ENCODE data around the gene RUNX2. TPM values are rescaled to one million over a fixed set of nuclear protein-coding genes. Genes with fewer than 3 reads are reported as not detected.

The RUNX2 gene
- polyA plus RNA-seq, 1 donor (not counting 4 experiments of a cell fraction or from before 2014, with no cell fraction given), result 1.4 TPM

DNA sequence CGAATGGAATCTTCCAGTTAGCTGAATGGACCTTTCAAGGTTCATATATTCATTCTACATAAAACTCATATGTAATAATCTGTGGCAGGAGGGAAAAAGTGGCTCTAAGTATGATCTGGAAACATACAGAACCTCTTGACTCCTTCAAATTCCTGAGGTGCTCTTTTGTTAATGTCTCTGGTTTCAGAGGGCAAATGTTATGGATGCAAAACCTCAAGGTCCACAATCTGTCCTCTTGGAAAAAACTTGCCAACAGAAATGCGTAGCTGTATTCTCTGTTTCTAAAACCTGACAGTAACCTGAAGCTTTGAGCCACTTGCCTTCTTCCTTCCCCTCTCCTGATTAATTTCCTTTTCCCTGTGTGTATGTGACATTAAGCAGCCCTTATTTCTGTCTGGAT lies 130.5 kb downstream of the RUNX2 start:
- Histone ChIP-seq H3K9me1 (ENCODE audit: control insufficient read depth, extremely low read depth, insufficient read depth, low read length) (no peaks in the 10 kb centered on the region), H3K9me3 (ENCODE audit: control insufficient read depth, low read depth, low read length) (no peaks in the 10 kb centered on the region), H3K4me3 (ENCODE audit: control insufficient read depth in 2 of 3, extremely low read depth in 1 of 3, insufficient read depth in 2 of 3, low read depth in 1 of 3, low read length in 3 of 3) (no peak overlapping the region), H3K36me3 (ENCODE audit: control insufficient read depth in 2 of 2, extremely low read depth in 1 of 2, insufficient read depth in 2 of 2, low read length in 2 of 2) (no peaks in the 10 kb centered on the region), H3K9ac (ENCODE audit: control insufficient read depth, extremely low read depth, insufficient read depth, low read length) (no peak overlapping the region), H3K79me2 (ENCODE audit: control insufficient read depth, insufficient read depth, low read length) (no peaks in the 10 kb centered on the region), H4K20me1 (ENCODE audit: control insufficient read depth, extremely low read depth, insufficient read depth, low read length) (no peaks in the 10 kb centered on the region), H3K27me3 (ENCODE audit: control insufficient read depth, extremely low read depth, insufficient read depth, low read length) (no peaks in the 10 kb centered on the region), H3K27ac (ENCODE audit: control insufficient read depth, insufficient read depth, low read length) (no peak overlapping the region), H2AFZ (ENCODE audit: control insufficient read depth, low read length) (no peak overlapping the region), H3K4me1 (ENCODE audit: control insufficient read depth, extremely low read depth, insufficient read depth, low read length) (peaks cover 15% of the 10 kb centered on the region), H3K4me2 (ENCODE audit: control insufficient read depth, extremely low read depth, insufficient read depth, low read depth, low read length) (no peak overlapping the region)
- dilution Hi-C loops (cut with MboI; ENCODE audit: extremely low pct_ligation_motif_present, low sequenced_read_pairs), result no loop called here
- FAIRE-seq (no peak), DNase-seq (ENCODE audit: low read depth, low spot score) (no peak)
- TF ChIP-seq, protein P1, sequence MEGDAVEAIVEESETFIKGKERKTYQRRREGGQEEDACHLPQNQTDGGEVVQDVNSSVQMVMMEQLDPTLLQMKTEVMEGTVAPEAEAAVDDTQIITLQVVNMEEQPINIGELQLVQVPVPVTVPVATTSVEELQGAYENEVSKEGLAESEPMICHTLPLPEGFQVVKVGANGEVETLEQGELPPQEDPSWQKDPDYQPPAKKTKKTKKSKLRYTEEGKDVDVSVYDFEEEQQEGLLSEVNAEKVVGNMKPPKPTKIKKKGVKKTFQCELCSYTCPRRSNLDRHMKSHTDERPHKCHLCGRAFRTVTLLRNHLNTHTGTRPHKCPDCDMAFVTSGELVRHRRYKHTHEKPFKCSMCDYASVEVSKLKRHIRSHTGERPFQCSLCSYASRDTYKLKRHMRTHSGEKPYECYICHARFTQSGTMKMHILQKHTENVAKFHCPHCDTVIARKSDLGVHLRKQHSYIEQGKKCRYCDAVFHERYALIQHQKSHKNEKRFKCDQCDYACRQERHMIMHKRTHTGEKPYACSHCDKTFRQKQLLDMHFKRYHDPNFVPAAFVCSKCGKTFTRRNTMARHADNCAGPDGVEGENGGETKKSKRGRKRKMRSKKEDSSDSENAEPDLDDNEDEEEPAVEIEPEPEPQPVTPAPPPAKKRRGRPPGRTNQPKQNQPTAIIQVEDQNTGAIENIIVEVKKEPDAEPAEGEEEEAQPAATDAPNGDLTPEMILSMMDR (optimal IDR thresholded peaks at IDR 0.05 in 1 of 3, IDR thresholded peaks at IDR 0.05 in 1 of 3, conservative IDR thresholded peaks at IDR 0.05 in 1 of 3; ENCODE audit: extremely low read depth in 1 of 3, insufficient read depth in 2 of 3, low read length in 3 of 3), result no peak
- TF ChIP-seq EZH2 (IDR thresholded peaks at IDR 0.05; ENCODE audit: low read length), result no peak

DNA sequence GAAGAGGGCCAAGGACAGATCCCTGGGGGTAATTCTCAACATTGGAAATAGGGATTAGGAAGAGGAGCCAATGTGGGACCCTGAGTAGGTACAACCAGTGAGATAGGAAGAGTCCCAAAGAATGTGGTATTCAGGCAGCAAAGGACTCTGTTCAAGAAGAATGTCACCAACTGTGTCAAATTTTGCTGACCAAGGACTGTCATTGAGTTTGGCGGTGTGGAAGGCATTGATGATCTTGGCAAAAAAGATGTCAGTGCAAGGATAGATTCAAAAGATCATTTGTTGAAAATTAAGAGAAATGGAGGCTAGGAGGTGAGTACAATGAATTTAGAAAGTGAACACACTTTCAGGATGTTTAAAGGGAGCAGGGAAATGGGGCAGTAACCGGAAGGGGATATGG lies 132.0 kb downstream of the RUNX2 start:
- no peak overlapping the region for H3K4me3 ChIP-seq (ENCODE audit: control insufficient read depth in 2 of 3, extremely low read depth in 1 of 3, insufficient read depth in 2 of 3, low read depth in 1 of 3, low read length in 3 of 3)
- no peaks in the 10 kb centered on the region for H4K20me1 ChIP-seq (ENCODE audit: control insufficient read depth, extremely low read depth, insufficient read depth, low read length)
- H3K79me2 ChIP-seq (ENCODE audit: control insufficient read depth, insufficient read depth, low read length), result no peaks in the 10 kb centered on the region
- DNase-seq (ENCODE audit: low read depth, low spot score) (no peak), FAIRE-seq (no peak)
- H2AFZ ChIP-seq (ENCODE audit: control insufficient read depth, low read length), result no peak overlapping the region
- no peaks in the 10 kb centered on the region for H3K36me3 ChIP-seq (ENCODE audit: control insufficient read depth in 2 of 2, extremely low read depth in 1 of 2, insufficient read depth in 2 of 2, low read length in 2 of 2)
- TF ChIP-seq, protein P1 (optimal IDR thresholded peaks at IDR 0.05 in 1 of 3, IDR thresholded peaks at IDR 0.05 in 1 of 3, conservative IDR thresholded peaks at IDR 0.05 in 1 of 3; ENCODE audit: extremely low read depth in 1 of 3, insufficient read depth in 2 of 3, low read length in 3 of 3), result no peak
- no peak for TF ChIP-seq EZH2 (IDR thresholded peaks at IDR 0.05; ENCODE audit: low read length)
- H3K9me3 ChIP-seq (ENCODE audit: control insufficient read depth, low read depth, low read length), result no peaks in the 10 kb centered on the region
- dilution Hi-C loops (cut with MboI; ENCODE audit: extremely low pct_ligation_motif_present, low sequenced_read_pairs), result no loop called here
- H3K27me3 ChIP-seq (ENCODE audit: control insufficient read depth, extremely low read depth, insufficient read depth, low read length), result no peaks in the 10 kb centered on the region
- peaks cover 8% of the 10 kb centered on the region for H3K4me1 ChIP-seq (ENCODE audit: control insufficient read depth, extremely low read depth, insufficient read depth, low read length)
- no peak overlapping the region for H3K4me2 ChIP-seq (ENCODE audit: control insufficient read depth, extremely low read depth, insufficient read depth, low read depth, low read length)
- no peaks in the 10 kb centered on the region for H3K9me1 ChIP-seq (ENCODE audit: control insufficient read depth, extremely low read depth, insufficient read depth, low read length)
- H3K27ac ChIP-seq (ENCODE audit: control insufficient read depth, insufficient read depth, low read length), result no peak overlapping the region
- H3K9ac ChIP-seq (ENCODE audit: control insufficient read depth, extremely low read depth, insufficient read depth, low read length), result no peak overlapping the region
